H1 (cell line): ENCODE data around the gene MAGEB6. TPM values are rescaled to one million over a fixed set of nuclear protein-coding genes. Genes with fewer than 3 reads are reported as not detected.

Experiments used
- CTCF ChIA-PET: fragments of 300-600 bp; sonication (Branson Sonifier 250); formaldehyde crosslinking; loops from one replicate; lab custom pipeline; 2021; ENCODE audit not compliant: partially characterized antibody; lab: Charles Lee
- POLR2A ChIA-PET: fragments of 300-600 bp; sonication (Branson Sonifier 250); formaldehyde crosslinking; loops from one replicate; lab custom pipeline; 2021; ENCODE audit warnings: inconsistent platforms; ENCODE audit not compliant: partially characterized antibody; lab: Charles Lee
- DNase-seq, 2 experiments: peaks; one replicate each; pipeline versions ENCODE4 v3.0.0 to v3.0.0-alpha.2; 2010 to 2022; ENCODE audit warnings: low spot score in 2 of 2, low read depth in 1 of 2, mixed read lengths in 1 of 2
- FAIRE-seq: peaks from 2 replicates; lab custom pipeline; 2011; peaks lifted over from hg19 to GRCh38; lab: Jason Lieb, UNC
- H2AFZ ChIP-seq: 2 replicates; pipeline ENCODE4 v1.8.1; 2012; ENCODE audit warnings: low read length, inconsistent platforms
- H2AK5ac ChIP-seq: 2 replicates; pipeline ENCODE4 v1.6.1; 2013; ENCODE audit warnings: low read depth, low read length
- H2BK120ac ChIP-seq: replicated peaks from 2 replicates; pipeline ENCODE3; 2013; ENCODE audit warnings: low read depth, low read length, inconsistent platforms
- H2BK12ac ChIP-seq: 2 replicates; pipeline ENCODE4 v1.6.1; 2013; ENCODE audit warnings: low read depth, low read length
- H2BK15ac ChIP-seq: 2 replicates; pipeline ENCODE4 v1.6.1; 2013; ENCODE audit warnings: low read length
- H2BK20ac ChIP-seq: 2 replicates; pipeline ENCODE4 v1.6.1; 2013; ENCODE audit warnings: low read length
- H2BK5ac ChIP-seq: 2 replicates; pipeline ENCODE4 v1.6.1; 2013; ENCODE audit warnings: low read depth, low read length
- H3K14ac ChIP-seq: 2 replicates; pipeline ENCODE4 v1.6.1; 2013; ENCODE audit warnings: inconsistent platforms; ENCODE audit not compliant: insufficient read length
- H3K18ac ChIP-seq: 2 replicates; pipeline ENCODE4 v1.6.1; 2013; ENCODE audit warnings: low read length; ENCODE audit errors: extremely low read depth
- H3K23ac ChIP-seq: 2 replicates; pipeline ENCODE4 v1.6.1; 2013; ENCODE audit warnings: inconsistent platforms; ENCODE audit not compliant: insufficient read length
- H3K23me2 ChIP-seq: 2 replicates; pipeline ENCODE4 v1.6.1; 2013; ENCODE audit warnings: low read depth, low read length
- H3K27ac ChIP-seq: 2 replicates; pipeline ENCODE4 v1.6.1; 2011; ENCODE audit warnings: low read depth, low read length, inconsistent platforms
- H3K27me3 ChIP-seq, 4 experiments: replicated peaks in 1 of 4; 1 replicate in 1 of 4; 2 replicates in 3 of 4; pipeline versions ENCODE4 v1.6.1 to v1.8.1; 2011 to 2013; ENCODE audit warnings: low read length in 3 of 4, mild to moderate bottlenecking in 3 of 4, inconsistent platforms in 2 of 4, mixed read lengths in 2 of 4, moderate library complexity in 1 of 4; ENCODE audit not compliant: control insufficient read depth in 3 of 4, insufficient read depth in 3 of 4; ENCODE audit errors: extremely low read depth in 1 of 4
- H3K36me3 ChIP-seq, 4 experiments: 2 replicates each; pipeline versions ENCODE4 v1.6.1 to v1.8.1; 2011 to 2013; ENCODE audit warnings: mild to moderate bottlenecking in 4 of 4, low read length in 3 of 4, moderate library complexity in 2 of 4, control low read depth in 1 of 4, inconsistent platforms in 1 of 4; ENCODE audit not compliant: insufficient read depth in 4 of 4, control insufficient read depth in 2 of 4
- H3K4ac ChIP-seq: replicated peaks from 2 replicates; pipeline ENCODE3; 2013; ENCODE audit warnings: low read length, low read depth, mixed read lengths, inconsistent platforms; ENCODE audit not compliant: insufficient read length
- H3K4me1 ChIP-seq, 4 experiments: replicated peaks in 1 of 4; 1 replicate in 1 of 4; 2 replicates in 3 of 4; pipeline versions ENCODE4 v1.6.1 to v1.8.1; 2011 to 2013; ENCODE audit warnings: low read length in 3 of 4, inconsistent platforms in 2 of 4, mixed read lengths in 1 of 4; ENCODE audit not compliant: insufficient read depth in 4 of 4, control insufficient read depth in 3 of 4
- H3K4me2 ChIP-seq, 2 experiments: 2 replicates each; pipeline versions ENCODE4 v1.6.1 to v1.8.1; 2011 to 2013; ENCODE audit warnings: low read depth in 2 of 2, low read length in 2 of 2, control low read depth in 1 of 2, inconsistent platforms in 1 of 2, mild to moderate bottlenecking in 1 of 2; ENCODE audit not compliant: insufficient read depth in 1 of 2
- H3K4me3 ChIP-seq, 4 experiments: fragments of 200-600, 300-600 bp in 1 of 4; sonication (generic), shearing (Covaris generic), sonication (Bioruptor Twin) in 1 of 4; 2 replicates each; pipeline versions ENCODE4 v1.5.1 to v1.8.1; 2011 to 2016; ENCODE audit warnings: low read length in 4 of 4, low read depth in 3 of 4, control low read depth in 2 of 4, inconsistent platforms in 2 of 4, mild to moderate bottlenecking in 2 of 4, mixed read lengths in 1 of 4, moderate library complexity in 1 of 4; ENCODE audit not compliant: insufficient read depth in 2 of 4; ENCODE audit errors: extremely low read depth in 1 of 4
- H3K56ac ChIP-seq: replicated peaks from 2 replicates; pipeline ENCODE3; 2013; ENCODE audit warnings: low read depth, mild to moderate bottlenecking, mixed read lengths, low read length, inconsistent platforms; ENCODE audit not compliant: insufficient read length
- H3K79me1 ChIP-seq: 2 replicates; pipeline ENCODE4 v1.6.1; 2013; ENCODE audit warnings: low read depth, low read length, control low read depth
- H3K79me2 ChIP-seq, 2 experiments: 2 replicates each; pipeline versions ENCODE4 v1.6.1 to v1.8.1; 2012 to 2013; ENCODE audit warnings: low read length in 2 of 2, mild to moderate bottlenecking in 2 of 2, inconsistent platforms in 1 of 2; ENCODE audit not compliant: insufficient read depth in 2 of 2, control insufficient read depth in 1 of 2
- H3K9ac ChIP-seq, 4 experiments: replicated peaks in 1 of 4; 1 replicate in 1 of 4; 2 replicates in 3 of 4; pipeline versions ENCODE4 v1.6.1 to v1.8.1; 2011 to 2013; ENCODE audit warnings: low read depth in 3 of 4, low read length in 3 of 4, control low read depth in 2 of 4, mild to moderate bottlenecking in 2 of 4, moderate library complexity in 2 of 4, inconsistent platforms in 1 of 4; ENCODE audit errors: extremely low read depth in 1 of 4
- H3K9me3 ChIP-seq, 2 experiments: 2 replicates each; pipeline versions ENCODE4 v1.6.1 to v1.8.1; 2012 to 2013; ENCODE audit warnings: mild to moderate bottlenecking in 2 of 2, moderate library complexity in 2 of 2, control low read depth in 1 of 2, inconsistent platforms in 1 of 2, low read depth in 1 of 2, low read length in 1 of 2, mixed read lengths in 1 of 2; ENCODE audit not compliant: insufficient read depth in 2 of 2
- H4K20me1 ChIP-seq, 2 experiments: replicated peaks in 1 of 2; 2 replicates each; pipeline versions ENCODE3 to v1.8.1; 2011 to 2013; ENCODE audit warnings: inconsistent platforms in 2 of 2, low read length in 2 of 2, mild to moderate bottlenecking in 1 of 2; ENCODE audit not compliant: insufficient read depth in 2 of 2, control insufficient read depth in 1 of 2
- H4K5ac ChIP-seq: 2 replicates; pipeline ENCODE4 v1.6.1; 2013; ENCODE audit warnings: low read length, low read depth, mixed read lengths, inconsistent platforms; ENCODE audit not compliant: insufficient read length
- H4K8ac ChIP-seq: 2 replicates; pipeline ENCODE4 v1.8.0; 2013; ENCODE audit warnings: mild to moderate bottlenecking, moderate library complexity, low read length, inconsistent platforms; ENCODE audit not compliant: insufficient read depth; ENCODE audit errors: extremely low read depth
- H4K91ac ChIP-seq: replicated peaks from 2 replicates; pipeline ENCODE3; 2013; ENCODE audit warnings: low read length, mixed read lengths, inconsistent platforms; ENCODE audit not compliant: insufficient read length
- EZH2 ChIP-seq: fragments of 200-600 bp; sonication (generic); IDR thresholded peaks from 2 replicates; pipeline ENCODE4 v1.7.1; 2012; ENCODE audit warnings: low read depth, mild to moderate bottlenecking, moderate library complexity, low read length, inconsistent platforms; ENCODE audit not compliant: severe bottlenecking
- RAD21 ChIP-seq, 2 experiments: IDR thresholded peaks in 1 of 2; conservative IDR thresholded peaks in 1 of 2; 2 replicates each; pipeline ENCODE4 v1.6.1; 2011; ENCODE audit warnings: low read depth in 2 of 2, low read length in 2 of 2, improper control_type of control experiment in 1 of 2, inconsistent platforms in 1 of 2, mild to moderate bottlenecking in 1 of 2, moderate library complexity in 1 of 2
- RXRA ChIP-seq: IDR thresholded peaks from 2 replicates; pipeline ENCODE4 v1.6.1; 2011; ENCODE audit warnings: low read depth, mild to moderate bottlenecking, low read length, moderate library complexity; ENCODE audit not compliant: insufficient read depth
- WGBS, 2 experiments: shearing (Covaris generic) in 1 of 2; methylation state at CpG; one replicate each; pipeline versions ENCODE4 v1.1.6 to v1.1.7; 2013 to 2015; ENCODE audit warnings: low lambda C conversion rate in 2 of 2, mixed read lengths in 2 of 2, inconsistent platforms in 1 of 2, low coverage in 1 of 2, missing lambda C conversion rate in 1 of 2; ENCODE audit not compliant: insufficient replicate concordance in 2 of 2, insufficient coverage in 1 of 2, insufficient read length in 1 of 2; ENCODE audit errors: extremely low coverage in 1 of 2, missing lambda C conversion rate in 1 of 2; 5-methylcytosine and 5-hydroxymethylcytosine counted together
- long read RNA-seq, 2 experiments: library from RNA in 1 of 2; library from capped mRNA in 1 of 2; stranded (forward); transcript quantifications; one replicate each; pipeline ENCODE4 v2.0.0, GENCODE V29; 2021; ENCODE audit warnings: inconsistent platforms in 1 of 2
- polyA minus RNA-seq, 3 experiments: library from RNA; depleted of rRNA, polyadenylated mRNA; stranded (reverse); fragments of >200 nt; gene quantifications; 1 replicate in 2 of 3; 2 replicates in 1 of 3; pipeline ENCODE4 v1.2.3, GENCODE V29; 2011
- polyA plus RNA-seq, 7 experiments: library from polyadenylated mRNA; depleted of rRNA in 3 of 7; stranded (reverse) in 5 of 7; unstranded in 2 of 7; fragments of >200 nt in 5 of 7; fragments of 200-250 nt in 2 of 7; gene quantifications; 1 replicate in 5 of 7; 2 replicates in 1 of 7; 4 replicates in 1 of 7; pipeline versions ENCODE4 v1.2.1 to v1.2.3, GENCODE V29; 2011 to 2013; ENCODE audit warnings: missing spikeins in 2 of 7, mixed read lengths in 2 of 7
- total RNA-seq: library from RNA; stranded (reverse); fragmentation: NEBNext Ultra II Directional; extraction: Animal tissue kit (Norgen Biotek cat#: 25700); gene quantifications from 2 replicates; pipeline ENCODE4 v1.2.1, GENCODE V29; 2021

MAGEB6 gene, protein sequence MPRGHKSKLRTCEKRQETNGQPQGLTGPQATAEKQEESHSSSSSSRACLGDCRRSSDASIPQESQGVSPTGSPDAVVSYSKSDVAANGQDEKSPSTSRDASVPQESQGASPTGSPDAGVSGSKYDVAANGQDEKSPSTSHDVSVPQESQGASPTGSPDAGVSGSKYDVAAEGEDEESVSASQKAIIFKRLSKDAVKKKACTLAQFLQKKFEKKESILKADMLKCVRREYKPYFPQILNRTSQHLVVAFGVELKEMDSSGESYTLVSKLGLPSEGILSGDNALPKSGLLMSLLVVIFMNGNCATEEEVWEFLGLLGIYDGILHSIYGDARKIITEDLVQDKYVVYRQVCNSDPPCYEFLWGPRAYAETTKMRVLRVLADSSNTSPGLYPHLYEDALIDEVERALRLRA
- total RNA-seq (not detected in 2 replicates), polyA plus RNA-seq (2011; rRNA removed) (not detected in 2 replicates), polyA minus RNA-seq (2011; rRNA and poly(A)+ RNA removed) (not detected in 2 replicates)
- polyA plus RNA-seq (2011; cell fraction: cytosol; rRNA removed), result not detected
- polyA plus RNA-seq (2011; cell fraction: nucleus; rRNA removed), result not detected
- not detected in 4 replicates for polyA plus RNA-seq (2012, experiment 1 of 2)
- polyA plus RNA-seq (2012, experiment 2 of 2), result not detected
- polyA plus RNA-seq (2013, experiment 1 of 2), result 0.04 TPM
- 0.04 TPM for polyA plus RNA-seq (2013, experiment 2 of 2)
- not detected for polyA minus RNA-seq (2011; cell fraction: cytosol; rRNA and poly(A)+ RNA removed)
- polyA minus RNA-seq (2011; cell fraction: nucleus; rRNA and poly(A)+ RNA removed), result not detected
- long read RNA-seq, experiment 1, result 0 reads
- long read RNA-seq, experiment 2, result 0 reads

GRCh38 chrX:26192204-26192603, at the start of gene MAGEB6:
MAGEB6 (plus strand) TSS chrX:26192440; CDS start chrX:26193847, 1,407 bp downstream.
- whole genome bisulfite sequencing, 2 experiments, result 87% methylated on average over 4 of the region's 17 CpGs; no CpG with 5 or more reads in 1 of the 2 experiments

More at GRCh38 chrX:26192204-26192603, at the start of gene MAGEB6:
- H3K4me1 ChIP-seq, result no peaks in the 10 kb centered on the region
- H2BK15ac ChIP-seq, result no peak within 1 kb of the TSS
- peaks cover 0 to 12% of the 10 kb centered on the region in 2 experiments; a peak in 1 of 4 replicates for H3K9me3 ChIP-seq
- H3K9ac ChIP-seq, result no peak within 1 kb of the TSS
- FAIRE-seq (no peak), DNase-seq (no peak)
- CTCF ChIA-PET, result no interaction called here
- no peak within 1 kb of the TSS for H3K23ac ChIP-seq
- TF ChIP-seq RXRA, result no peak
- TF ChIP-seq EZH2, result no peak
- TF ChIP-seq RAD21 (IDR thresholded peaks at IDR 0.05 in 1 of 2, conservative IDR thresholded peaks at IDR 0.05 in 1 of 2; ENCODE audit: low read depth in 2 of 2, low read length in 2 of 2), result peak; percentile 13 to 34; a peak in 2 of 4 replicates
- no peak within 1 kb of the TSS for H2BK12ac ChIP-seq
- no peak within 1 kb of the TSS for H4K5ac ChIP-seq
- H2AFZ ChIP-seq, result no peak within 1 kb of the TSS
- no peak within 1 kb of the TSS for H3K14ac ChIP-seq
- POLR2A ChIA-PET, result no interaction called here
- H4K91ac ChIP-seq, result no peak within 1 kb of the TSS
- H2BK5ac ChIP-seq, result no peak within 1 kb of the TSS
- H3K27ac ChIP-seq, result no peak within 1 kb of the TSS
- no peaks in the 10 kb centered on the region for H4K20me1 ChIP-seq
- no peak within 1 kb of the TSS for H2BK20ac ChIP-seq
- no peak within 1 kb of the TSS for H3K56ac ChIP-seq
- no peak within 1 kb of the TSS for H3K4ac ChIP-seq
- no peak within 1 kb of the TSS for H3K4me3 ChIP-seq
- no peaks in the 10 kb centered on the region for H3K79me1 ChIP-seq
- H3K27me3 ChIP-seq, result no peaks in the 10 kb centered on the region
- H3K23me2 ChIP-seq, result no peaks in the 10 kb centered on the region
- no peak within 1 kb of the TSS for H4K8ac ChIP-seq
- H2AK5ac ChIP-seq, result no peak within 1 kb of the TSS
- H3K4me2 ChIP-seq, result no peak within 1 kb of the TSS
- H3K79me2 ChIP-seq, result no peaks in the 10 kb centered on the region
- H2BK120ac ChIP-seq, result no peak within 1 kb of the TSS
- no peaks in the 10 kb centered on the region for H3K36me3 ChIP-seq
- H3K18ac ChIP-seq, result no peak within 1 kb of the TSS
